GM18870 (cell line): Measurements from ENCODE around the gene ANO9.
"Not testable (repeated sequence)": the region's sequence is repeated elsewhere in the genome, so short reads cannot be mapped to it uniquely, and the experiment has no call there.

ENCODE experiments used
- ATAC-seq: cut with Tn5 transposase; IDR thresholded peaks from one replicate; pipeline ENCODE4 v1.9.1; 2021; ENCODE audit warnings: moderate library complexity; ENCODE audit not compliant: unreplicated experiment

ANO9 gene

DNA sequence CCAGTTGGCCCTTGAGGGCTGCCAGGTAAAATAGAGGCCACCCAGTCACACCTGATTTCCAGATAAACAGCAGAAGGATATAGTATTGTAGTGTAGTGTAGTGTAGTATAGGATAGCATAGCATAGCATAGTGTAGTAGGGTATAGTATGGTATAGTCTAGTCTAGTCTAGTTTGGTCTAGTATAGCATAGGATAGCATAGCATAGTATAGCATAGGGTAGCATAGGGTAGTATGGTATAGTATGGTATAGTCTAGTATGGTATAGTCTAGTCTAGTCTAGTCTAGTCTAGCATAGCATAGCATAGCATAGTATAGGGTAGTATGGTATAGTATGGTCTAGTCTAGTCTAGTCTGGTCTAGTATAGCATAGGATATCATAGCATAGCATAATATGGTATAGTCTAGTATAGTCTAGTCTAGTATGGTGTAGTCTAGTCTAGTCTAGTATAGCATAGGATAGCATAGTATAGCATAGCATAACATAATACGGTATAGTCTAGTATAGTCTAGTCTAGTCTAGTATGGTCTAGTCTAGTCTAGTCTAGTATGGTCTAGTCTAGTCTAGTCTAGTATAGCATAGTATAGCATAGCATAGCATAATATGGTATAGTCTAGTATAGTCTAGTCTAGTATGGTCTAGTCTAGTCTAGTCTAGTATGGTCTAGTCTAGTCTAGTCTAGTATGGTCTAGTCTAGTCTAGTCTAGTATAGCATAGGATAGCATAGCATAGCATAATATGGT is 6.6 kb downstream of the ANO9 start:
- ATAC-seq, result not testable (repeated sequence)

GRCh38 chr11:434496-434895 is 7.3 kb downstream of the ANO9 start:
- no peak for ATAC-seq

DNA sequence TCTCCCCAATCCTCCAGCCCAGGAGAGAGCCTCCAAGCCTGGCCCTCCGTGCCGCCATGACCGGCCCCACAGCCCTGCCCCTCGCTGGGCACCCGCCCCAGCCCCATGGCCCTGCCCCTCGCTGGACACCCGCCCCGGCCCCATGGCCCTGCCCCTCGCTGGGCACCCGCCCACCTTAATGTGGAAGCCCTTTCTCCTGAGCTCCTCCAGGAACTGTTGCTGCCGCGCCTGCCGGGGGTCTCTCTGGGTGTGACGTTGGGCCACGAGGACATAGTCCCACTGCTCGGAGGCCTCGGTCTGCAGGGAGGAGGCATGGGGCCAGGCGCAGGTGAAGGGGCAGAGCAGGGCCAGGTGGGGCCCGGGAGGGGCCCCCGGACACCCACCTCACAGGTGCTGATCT is 8.2 kb downstream of the ANO9 start:
- no peak for ATAC-seq

DNA sequence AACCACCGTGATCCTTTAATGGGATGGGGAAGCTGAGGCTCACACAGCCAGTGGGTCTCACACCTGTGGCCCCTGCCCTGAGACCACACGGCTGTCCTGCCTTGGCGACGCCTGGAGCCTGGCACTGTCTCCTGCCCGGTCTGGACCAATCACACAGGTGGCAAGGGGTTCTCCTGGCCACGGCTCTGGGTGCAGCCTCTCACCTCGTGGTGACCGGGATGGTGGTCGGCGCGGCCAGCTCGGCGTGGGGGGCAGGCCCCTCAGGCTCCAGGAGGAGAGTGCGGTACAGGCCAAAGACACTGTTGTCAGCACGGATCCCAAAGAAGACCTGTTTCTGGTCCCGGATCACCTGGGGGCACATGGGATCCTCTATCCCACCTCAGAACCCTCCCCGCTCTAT is 8.7 kb downstream of the ANO9 start:
- ATAC-seq, result no peak

- no peak for ATAC-seq
Observed at GRCh38 chr11:432501-433100, 9.2 kb downstream of the ANO9 start.

DNA sequence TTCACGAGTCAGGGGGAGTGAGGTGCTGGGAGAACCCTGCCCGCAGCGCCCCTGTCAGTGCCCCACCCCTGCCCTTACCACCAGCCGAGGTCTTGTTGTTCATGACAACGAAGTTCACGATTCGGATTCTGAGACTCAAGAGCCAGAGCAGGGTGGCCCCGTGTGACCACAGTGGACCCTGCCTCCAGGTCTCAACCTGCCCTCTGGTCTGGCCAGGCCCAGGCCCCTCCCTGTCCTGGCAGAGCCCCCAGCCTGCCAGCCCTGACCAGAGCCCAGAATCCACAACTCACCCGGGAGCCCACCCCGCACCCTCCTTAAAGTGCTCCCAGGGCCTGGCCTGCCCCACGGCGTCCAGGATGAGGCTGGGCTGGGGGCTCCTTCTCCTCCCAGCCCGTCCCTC is 9.9 kb downstream of the ANO9 start:
- no peak for ATAC-seq

DNA sequence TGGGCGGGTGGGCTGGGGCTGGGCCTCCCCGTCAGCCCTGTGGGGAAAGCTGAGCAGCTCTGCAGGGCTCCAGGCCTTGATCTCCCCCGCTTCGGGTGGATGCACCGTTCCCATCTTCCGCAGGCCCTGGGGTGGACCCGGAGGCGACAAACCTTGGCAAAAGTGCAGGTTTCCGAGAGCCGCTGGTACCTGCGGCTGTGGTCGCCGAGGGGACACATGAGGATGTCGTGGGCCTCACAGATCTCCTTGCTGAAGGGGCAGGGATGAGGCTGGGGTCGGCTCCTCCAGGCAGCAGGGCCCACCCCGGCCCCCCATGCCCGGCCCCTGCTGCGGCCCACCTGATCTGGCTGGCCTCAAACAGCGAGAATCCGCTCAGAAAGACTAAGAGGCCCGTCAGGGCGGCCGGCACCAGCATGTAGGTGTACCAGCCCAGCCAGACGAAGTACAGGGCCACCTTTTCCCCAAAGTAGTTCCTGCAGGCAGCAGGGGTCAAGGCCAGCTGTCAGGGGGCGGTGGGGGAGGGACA is 11.8 kb downstream of the ANO9 start:
- ATAC-seq, result no peak

- no peak for ATAC-seq
Observed at GRCh38 chr11:429391-429790, 12.4 kb downstream of the ANO9 start.

GRCh38 chr11:428295-428694 is 13.5 kb downstream of the ANO9 start:
- no peak for ATAC-seq

DNA sequence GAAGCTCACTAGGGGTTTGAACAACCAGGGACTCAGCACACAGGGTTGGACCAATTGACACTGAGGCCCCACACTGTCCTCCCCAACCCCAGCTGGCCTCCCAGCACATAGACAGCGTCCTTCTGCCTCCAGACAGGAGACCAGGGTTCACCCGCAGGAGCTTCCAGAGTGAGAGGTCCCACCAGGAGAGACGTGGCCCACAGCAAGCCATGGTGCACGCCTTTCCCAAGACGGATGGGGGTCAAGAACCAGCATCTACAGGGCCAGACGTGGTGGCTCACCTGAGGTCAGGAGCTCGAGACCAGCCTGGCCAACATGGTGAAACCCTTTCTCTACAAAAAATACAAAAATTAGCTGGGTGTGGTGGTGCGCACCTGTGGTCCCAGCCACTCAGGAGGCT is 15.0 kb downstream of the ANO9 start:
- ATAC-seq, result no peak

GRCh38 chr11:425301-425700 is 16.5 kb downstream of the ANO9 start:
- ATAC-seq, result no peak

GRCh38 chr11:424766-425165 is 17.0 kb downstream of the ANO9 start:
- not testable (repeated sequence) for ATAC-seq

DNA sequence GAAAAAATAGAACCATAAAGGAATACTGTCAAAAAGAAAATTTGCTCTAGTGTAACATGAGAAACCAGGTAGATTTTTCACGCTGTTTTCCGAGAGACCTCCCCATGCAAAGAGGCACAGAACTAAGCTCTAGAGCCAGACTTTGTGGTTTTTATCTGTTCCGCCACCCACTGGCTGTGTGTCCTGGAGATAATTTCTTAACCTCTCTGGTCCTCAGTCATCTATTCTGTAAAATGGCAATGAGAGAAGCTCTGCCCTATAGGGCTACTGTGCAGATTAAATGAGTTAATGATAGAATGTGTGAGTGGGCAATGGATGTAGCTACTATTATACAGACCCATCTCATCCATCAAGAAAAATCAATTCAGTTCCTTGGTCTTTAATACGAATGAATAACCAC is 17.6 kb downstream of the ANO9 start:
- no peak for ATAC-seq

DNA sequence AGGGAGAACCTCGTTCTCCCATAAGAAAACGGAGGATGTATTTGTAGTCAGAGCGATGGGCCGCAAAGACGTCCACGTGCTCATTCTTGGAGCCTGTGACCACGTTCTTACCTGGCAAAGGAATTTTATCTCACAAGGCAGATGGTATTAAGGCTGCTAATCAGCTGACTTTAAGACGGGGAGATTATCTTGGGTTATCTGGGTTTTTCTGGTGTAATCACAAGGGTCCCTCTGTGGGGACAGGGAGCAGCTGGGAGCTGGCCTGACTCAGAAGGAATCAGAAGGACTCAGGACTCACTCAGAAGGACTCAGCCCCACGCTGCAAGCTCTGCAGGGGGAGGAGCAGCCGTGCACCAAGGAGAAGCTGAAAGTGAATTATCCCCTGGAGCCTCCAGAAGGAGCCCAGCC is 19.6 kb downstream of the ANO9 start:
- ATAC-seq, result no peak

GRCh38 chr11:420911-421321 is 20.9 kb downstream of the ANO9 start:
- ATAC-seq, result no peak

GRCh38 chr11:420054-420910 is 21.5 kb downstream of the ANO9 start:
- no peak for ATAC-seq

DNA sequence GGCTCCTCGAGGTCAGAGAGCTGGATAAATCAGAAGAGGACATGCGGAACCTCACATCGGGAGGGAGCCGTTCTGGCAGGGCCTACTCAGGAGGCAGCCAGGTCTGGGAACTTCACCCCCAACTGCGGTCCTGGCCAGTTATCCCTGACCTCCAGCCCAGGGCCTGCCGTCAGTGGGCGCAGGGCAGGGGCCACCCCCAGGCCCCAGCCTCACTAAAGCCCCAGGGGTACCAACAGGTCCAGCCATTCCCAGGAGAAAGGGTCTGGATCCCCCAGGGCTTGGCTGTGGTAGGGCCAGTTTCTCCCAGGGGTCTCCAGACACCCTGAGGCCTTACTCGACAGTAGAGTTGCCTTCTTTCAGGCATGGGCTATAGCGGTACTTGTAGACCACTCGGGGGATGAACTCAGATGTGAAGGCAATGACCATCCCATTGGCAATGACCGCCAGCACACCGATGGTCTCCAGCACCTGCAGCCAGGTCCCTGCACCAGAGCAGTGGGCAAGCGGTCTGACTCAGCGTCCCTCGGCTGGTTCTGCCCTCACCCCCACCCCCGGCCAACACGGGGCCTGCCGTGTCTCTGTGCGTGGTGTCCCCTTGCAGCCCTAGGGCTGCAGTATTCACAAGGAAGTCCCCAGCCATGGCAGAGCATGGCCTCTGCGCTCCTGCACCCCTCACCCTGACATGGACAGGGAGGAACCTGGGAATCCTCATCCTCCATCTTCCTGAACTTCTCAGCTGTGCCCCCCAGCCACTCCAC is 22.4 kb downstream of the ANO9 start:
- ATAC-seq, result no peak

- ATAC-seq, result no peak
Observed at GRCh38 chr11:418343-419247, 23.2 kb downstream of the ANO9 start.

- ATAC-seq, result no peak
Observed at GRCh38 chr11:417652-418342, 24.0 kb downstream of the ANO9 start.
